ENCODE data around the gene CALR.

CALR gene

GRCh38 chr19:12983542-12984142 lies 45.2 kb downstream of the CALR start:
- peak; percentile 83 to 89 for DNase-seq

DNA sequence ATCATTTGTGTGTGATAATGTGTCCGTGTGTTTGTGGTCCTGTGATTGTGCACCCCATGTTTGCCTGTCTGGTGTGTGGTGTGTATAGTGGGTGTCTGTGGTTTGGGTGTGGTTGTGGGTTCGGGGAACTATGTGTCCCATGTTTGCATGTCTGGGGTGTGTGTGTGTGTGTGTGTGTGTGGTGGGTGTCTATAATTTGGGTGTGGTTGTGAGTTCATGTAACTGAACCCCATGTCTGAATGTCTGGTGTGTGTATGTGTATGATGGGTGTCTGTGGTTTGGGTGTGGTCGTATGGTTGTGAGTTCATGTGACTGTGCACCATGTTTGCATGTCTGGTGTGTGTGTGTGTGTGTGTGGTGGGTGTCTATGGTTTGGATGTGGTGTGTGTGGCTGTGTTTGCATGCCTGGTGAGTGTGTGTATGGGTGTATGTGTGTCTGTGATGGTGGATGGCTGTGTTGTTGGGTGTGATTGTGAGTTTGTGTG lies 45.8 kb downstream of the CALR start:
- DNase-seq: peak in 1 of 2 donors; percentile 35

DNA sequence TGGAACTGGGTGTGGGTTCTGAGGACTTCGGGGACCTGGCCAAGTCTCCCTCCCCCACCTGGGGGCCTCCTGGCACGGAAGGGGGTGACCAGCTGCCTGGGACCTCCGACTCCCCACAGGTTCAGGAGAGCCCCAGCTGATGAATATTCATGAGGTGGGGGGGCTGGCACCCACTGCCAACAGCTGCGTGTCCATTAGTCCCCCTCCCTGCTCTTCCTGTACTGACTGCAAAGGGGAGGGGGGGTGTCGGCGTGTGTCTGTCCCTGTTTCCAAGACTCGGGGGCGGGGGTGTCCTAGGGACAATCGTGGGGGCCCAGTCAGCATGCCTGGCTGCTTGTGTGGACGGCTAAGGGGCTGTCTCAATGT lies 46.3 kb downstream of the CALR start:
- DNase-seq: no peak

DNA sequence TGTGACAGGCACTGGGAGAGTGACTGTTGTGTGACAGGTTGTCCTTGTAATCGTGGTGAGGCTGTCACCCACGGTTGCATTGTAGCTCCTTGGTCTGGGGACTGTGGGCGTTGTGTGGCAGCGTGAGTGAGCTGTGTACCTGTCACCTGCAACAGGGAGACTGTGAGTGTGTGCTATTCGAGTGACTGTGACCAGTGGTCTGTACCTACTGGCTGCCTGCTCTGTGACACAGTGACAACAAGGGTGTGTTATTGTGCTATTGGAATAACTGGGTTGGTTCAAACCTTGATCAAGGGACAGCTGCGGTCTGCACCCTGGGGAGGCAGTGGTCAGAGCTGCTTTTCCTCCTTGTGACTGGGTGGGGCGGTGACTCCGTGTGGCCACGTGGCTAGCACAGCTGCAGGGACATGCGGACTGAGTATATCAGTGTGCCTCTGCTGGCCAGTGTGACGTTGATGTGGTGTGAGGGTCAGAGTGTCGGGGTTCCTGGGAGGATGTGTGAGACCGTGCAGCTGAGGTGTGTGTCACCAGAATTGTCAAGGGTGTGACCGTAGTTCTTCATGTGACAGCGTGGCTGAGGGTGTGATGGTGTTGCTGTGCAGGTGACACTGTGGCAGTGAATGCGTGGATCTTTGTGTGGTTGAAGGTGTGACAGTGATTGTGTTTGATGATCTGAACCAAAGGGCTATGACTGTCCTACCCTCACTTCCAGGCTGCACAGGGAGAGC lies 46.8 kb downstream of the CALR start:
- DNase-seq: peak; percentile 33 to 34

- DNase-seq: no peak
Observed at GRCh38 chr19:12986726-12987125, 48.3 kb downstream of the CALR start.

- DNase-seq: no peak
Observed at GRCh38 chr19:12987190-12987589, 48.8 kb downstream of the CALR start.

GRCh38 chr19:12987781-12988180 lies 49.4 kb downstream of the CALR start:
- no peak for DNase-seq

- DNase-seq: no peak
Observed at GRCh38 chr19:12990431-12990830, 52.0 kb downstream of the CALR start.

GRCh38 chr19:12990853-12991252 lies 52.4 kb downstream of the CALR start:
- DNase-seq: no peak

DNA sequence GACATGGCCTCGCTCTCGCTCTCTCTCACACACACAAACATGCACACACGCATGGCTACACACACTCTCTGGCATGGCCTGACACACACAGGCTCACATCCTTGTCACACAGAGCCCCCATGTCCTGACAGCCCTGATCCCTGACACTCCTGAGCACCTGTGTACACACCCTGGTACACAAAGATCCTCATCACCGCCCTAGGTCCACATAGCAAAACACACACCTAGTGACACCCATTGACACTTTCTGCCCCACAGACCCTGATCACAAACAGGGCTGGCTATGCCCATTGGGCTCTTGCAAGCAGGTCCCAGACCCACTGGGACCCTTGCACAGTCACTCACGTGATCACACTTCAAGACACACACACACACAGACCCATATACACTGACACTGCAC lies 52.9 kb downstream of the CALR start:
- no peak for DNase-seq

DNA sequence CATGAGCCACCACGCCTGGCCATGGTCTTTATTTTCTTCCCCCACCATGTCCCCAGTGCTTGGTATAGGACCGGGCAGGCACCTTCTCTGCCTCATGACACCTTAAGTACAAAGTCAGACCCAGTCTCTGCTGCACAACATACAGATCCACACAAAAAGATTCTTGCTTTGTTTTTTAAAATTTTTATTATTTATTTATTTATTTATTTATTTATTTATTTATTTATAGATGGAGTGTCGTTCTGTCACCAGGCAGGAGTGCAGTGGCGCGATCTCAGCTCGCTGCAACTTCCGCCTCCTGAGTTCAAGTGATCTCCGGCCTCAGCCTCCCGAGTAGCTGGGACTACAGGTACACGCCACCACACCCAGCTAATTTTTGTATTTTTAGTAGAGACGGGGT lies 54.3 kb downstream of the CALR start:
- DNase-seq: no peak

DNA sequence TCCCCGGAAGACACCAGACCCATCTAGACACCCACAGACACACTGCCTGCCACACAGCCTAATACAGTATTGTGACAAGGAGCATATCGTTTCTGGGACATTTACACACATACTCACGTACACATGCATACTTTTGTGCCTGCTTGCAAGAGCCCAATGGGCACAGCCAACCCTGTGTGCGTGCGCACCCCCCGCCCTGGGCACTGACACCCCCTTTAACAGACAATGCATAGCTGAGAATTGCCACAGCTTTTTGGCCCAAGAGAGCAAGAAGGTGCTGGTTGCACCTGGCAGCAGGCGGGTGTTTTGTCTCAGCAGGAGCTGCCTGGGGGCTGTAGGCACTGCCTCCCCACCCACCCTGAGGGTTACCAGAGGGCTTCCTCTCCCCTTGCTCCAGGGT lies 55.2 kb downstream of the CALR start:
- no peak for DNase-seq

Data from CD4-positive, alpha-beta T cell treated with Interferon alpha-2 for 1 hour (primary cell).